ENCODE data around the gene MXD3.

- TF ChIP-seq, protein P1, sequence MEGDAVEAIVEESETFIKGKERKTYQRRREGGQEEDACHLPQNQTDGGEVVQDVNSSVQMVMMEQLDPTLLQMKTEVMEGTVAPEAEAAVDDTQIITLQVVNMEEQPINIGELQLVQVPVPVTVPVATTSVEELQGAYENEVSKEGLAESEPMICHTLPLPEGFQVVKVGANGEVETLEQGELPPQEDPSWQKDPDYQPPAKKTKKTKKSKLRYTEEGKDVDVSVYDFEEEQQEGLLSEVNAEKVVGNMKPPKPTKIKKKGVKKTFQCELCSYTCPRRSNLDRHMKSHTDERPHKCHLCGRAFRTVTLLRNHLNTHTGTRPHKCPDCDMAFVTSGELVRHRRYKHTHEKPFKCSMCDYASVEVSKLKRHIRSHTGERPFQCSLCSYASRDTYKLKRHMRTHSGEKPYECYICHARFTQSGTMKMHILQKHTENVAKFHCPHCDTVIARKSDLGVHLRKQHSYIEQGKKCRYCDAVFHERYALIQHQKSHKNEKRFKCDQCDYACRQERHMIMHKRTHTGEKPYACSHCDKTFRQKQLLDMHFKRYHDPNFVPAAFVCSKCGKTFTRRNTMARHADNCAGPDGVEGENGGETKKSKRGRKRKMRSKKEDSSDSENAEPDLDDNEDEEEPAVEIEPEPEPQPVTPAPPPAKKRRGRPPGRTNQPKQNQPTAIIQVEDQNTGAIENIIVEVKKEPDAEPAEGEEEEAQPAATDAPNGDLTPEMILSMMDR (IDR thresholded peaks at IDR 0.05; ENCODE audit: low read length) = no peak
- TF ChIP-seq EZH2 (optimal IDR thresholded peaks at IDR 0.05; ENCODE audit: low read depth, low read length) = no peak
- TF ChIP-seq EZH2phosphoT487 (IDR thresholded peaks at IDR 0.05; ENCODE audit: low read length) = no peak
Observed at GRCh38 chr5:177264178-177264577, 47.5 kb downstream of the MXD3 start.

Data from MM.1S (cell line).